ENCODE data around the gene GHITM. TPM values are rescaled to one million over a fixed set of nuclear protein-coding genes. Genes with fewer than 3 reads are reported as not detected.

GHITM gene
- total RNA-seq, 1 donor from 2014 or later, result 276 TPM

DNA sequence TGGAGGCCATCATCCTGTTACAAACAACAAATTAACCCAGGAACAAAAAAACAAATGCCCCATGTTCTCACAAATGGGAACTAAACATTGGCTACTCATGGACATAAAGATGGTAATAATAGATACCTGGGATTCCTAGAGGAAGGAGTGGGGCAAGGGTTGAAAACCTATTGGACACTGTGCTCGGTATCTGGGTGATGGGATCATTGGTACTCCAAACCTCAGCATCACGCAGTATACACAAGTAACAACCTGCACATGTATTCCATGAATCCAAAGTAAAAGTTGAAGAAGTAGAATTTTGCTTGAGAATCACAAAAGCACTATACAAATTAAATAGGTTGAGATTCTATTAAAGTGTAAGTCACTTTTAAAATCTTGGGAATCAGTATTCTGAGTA lies 16.7 kb downstream of the GHITM start:
- DNase-seq (ENCODE audit: low read depth), result no peak
- H3K27me3 ChIP-seq (ENCODE audit: control insufficient read depth, insufficient read depth, low read length), result no peaks in the 10 kb centered on the region
- peaks cover 1% of the 10 kb centered on the region for H3K36me3 ChIP-seq (ENCODE audit: control insufficient read depth, insufficient read depth, low read length)
- no peak for TF ChIP-seq CTCF (IDR thresholded peaks at IDR 0.05; ENCODE audit: insufficient read depth, low read length, poor library complexity, severe bottlenecking)
- H3K4me3 ChIP-seq (ENCODE audit: low read depth, low read length), result no peak overlapping the region

DNA sequence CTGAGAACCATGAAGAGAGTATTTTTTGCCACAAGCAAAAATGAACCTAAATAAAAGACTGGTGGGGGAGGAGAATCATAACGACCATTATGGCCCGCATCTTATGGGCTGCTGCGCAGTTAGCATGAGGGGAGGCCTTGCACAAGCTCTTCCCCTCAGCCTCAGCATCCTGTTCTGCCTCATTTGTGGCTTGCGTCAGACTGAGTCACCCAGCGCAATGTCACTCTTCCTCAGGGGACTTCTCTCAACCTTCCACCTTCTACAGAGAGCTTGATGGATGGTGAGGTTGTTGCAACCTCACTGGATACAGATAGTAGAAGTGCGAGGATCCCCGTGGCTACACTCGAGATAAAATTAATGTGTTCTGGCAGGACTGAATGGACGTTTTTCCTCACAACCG lies 17.5 kb downstream of the GHITM start:
- TF ChIP-seq CTCF (IDR thresholded peaks at IDR 0.05; ENCODE audit: insufficient read depth, low read length, poor library complexity, severe bottlenecking), result no peak
- Histone ChIP-seq H3K27me3 (ENCODE audit: control insufficient read depth, insufficient read depth, low read length) (no peaks in the 10 kb centered on the region), H3K36me3 (ENCODE audit: control insufficient read depth, insufficient read depth, low read length) (peaks cover 1% of the 10 kb centered on the region), H3K4me3 (ENCODE audit: low read depth, low read length) (no peak overlapping the region)
- no peak for DNase-seq (ENCODE audit: low read depth)

DNA sequence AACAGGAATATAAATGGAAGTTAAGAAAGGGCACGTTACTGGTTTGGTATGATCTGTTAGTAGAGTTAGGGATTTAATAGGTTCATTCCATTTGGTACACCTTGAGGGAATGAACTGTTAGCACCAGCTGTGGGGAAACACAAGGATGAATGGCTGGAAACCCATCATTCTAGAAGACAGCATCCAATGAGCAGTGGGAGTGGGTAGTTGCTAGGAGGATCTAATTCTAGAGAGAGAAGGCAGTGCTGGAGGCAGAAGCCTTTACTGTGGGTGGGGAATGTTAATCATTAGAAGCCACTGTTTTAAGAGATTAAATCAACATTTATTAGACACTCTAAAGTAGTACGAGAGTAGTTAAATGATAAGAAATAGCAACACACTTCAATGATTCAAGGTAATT lies 18.8 kb downstream of the GHITM start:
- Histone ChIP-seq H3K4me3 (ENCODE audit: low read depth, low read length) (no peak overlapping the region), H3K36me3 (ENCODE audit: control insufficient read depth, insufficient read depth, low read length) (no peaks in the 10 kb centered on the region), H3K27me3 (ENCODE audit: control insufficient read depth, insufficient read depth, low read length) (no peaks in the 10 kb centered on the region)
- no peak for TF ChIP-seq CTCF (IDR thresholded peaks at IDR 0.05; ENCODE audit: insufficient read depth, low read length, poor library complexity, severe bottlenecking)
- DNase-seq (ENCODE audit: low read depth), result no peak

GRCh38 chr10:84158550-84158949 lies 19.2 kb downstream of the GHITM start:
- H3K36me3 ChIP-seq (ENCODE audit: control insufficient read depth, insufficient read depth, low read length), result no peaks in the 10 kb centered on the region
- no peaks in the 10 kb centered on the region for H3K27me3 ChIP-seq (ENCODE audit: control insufficient read depth, insufficient read depth, low read length)
- no peak for TF ChIP-seq CTCF (IDR thresholded peaks at IDR 0.05; ENCODE audit: insufficient read depth, low read length, poor library complexity, severe bottlenecking)
- H3K4me3 ChIP-seq (ENCODE audit: low read depth, low read length), result no peak overlapping the region
- no peak for DNase-seq (ENCODE audit: low read depth)

DNA sequence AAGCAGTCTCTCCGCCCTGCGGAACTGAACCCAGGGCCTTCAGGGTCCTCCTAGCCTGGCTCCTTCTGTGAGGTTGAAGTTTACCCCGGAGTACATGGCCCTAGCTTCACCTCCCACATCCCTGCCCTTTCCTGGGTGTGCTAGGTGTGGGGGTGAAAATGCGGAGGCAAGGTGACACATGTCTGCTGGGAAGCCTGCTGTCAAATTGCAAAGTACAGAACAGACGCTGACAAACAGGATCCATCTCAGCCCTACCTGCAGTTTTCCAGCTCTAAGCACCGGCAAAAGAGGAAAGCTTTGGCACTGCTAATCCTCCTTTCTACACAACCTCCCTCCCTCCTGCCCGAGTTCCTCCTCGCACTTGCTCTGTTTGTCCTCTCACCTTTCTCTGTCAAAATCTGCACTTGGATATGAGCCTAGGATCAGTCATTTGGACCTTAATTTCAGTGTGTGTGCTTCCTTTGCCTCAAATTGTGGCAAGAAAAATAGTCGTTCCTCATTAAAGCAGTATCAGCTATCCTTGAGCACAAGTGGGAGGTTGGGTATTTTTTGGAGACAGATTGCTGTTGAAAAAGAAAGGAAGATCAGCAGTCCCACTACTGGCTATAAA lies 19.9 kb downstream of the GHITM start:
- no peaks in the 10 kb centered on the region for H3K36me3 ChIP-seq (ENCODE audit: control insufficient read depth, insufficient read depth, low read length)
- no peak for TF ChIP-seq CTCF (IDR thresholded peaks at IDR 0.05; ENCODE audit: insufficient read depth, low read length, poor library complexity, severe bottlenecking)
- H3K4me3 ChIP-seq (ENCODE audit: low read depth, low read length), result no peak overlapping the region
- DNase-seq (ENCODE audit: low read depth), result no peak
- no peaks in the 10 kb centered on the region for H3K27me3 ChIP-seq (ENCODE audit: control insufficient read depth, insufficient read depth, low read length)

GRCh38 chr10:84160663-84161362 lies 21.5 kb downstream of the GHITM start:
- no peak for DNase-seq (ENCODE audit: low read depth)
- H3K36me3 ChIP-seq (ENCODE audit: control insufficient read depth, insufficient read depth, low read length), result no peaks in the 10 kb centered on the region
- H3K4me3 ChIP-seq (ENCODE audit: low read depth, low read length), result no peak overlapping the region
- H3K27me3 ChIP-seq (ENCODE audit: control insufficient read depth, insufficient read depth, low read length), result no peaks in the 10 kb centered on the region
- no peak for TF ChIP-seq CTCF (IDR thresholded peaks at IDR 0.05; ENCODE audit: insufficient read depth, low read length, poor library complexity, severe bottlenecking)
